ENCODE measurements around the gene TBXAS1.

Gene TBXAS1

DNA sequence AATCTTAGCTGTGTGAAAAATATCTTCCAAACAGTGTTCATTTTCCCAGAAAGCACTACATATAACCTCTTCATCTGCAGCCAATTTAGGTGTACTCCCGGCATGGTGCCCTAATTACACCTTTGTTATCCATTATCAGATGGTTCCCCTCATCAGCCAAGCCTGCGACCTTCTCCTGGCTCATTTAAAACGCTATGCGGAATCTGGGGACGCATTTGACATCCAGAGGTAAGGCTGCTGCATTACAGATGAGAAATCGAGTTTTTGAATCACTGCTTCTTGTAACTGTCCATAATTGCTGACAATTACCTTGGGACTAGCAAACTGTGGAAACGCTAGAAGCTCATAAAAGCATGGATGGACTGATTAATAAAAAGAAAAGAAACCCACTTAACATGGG is 124.2 kb downstream of the TBXAS1 start:
- no peak for DNase-seq

DNA sequence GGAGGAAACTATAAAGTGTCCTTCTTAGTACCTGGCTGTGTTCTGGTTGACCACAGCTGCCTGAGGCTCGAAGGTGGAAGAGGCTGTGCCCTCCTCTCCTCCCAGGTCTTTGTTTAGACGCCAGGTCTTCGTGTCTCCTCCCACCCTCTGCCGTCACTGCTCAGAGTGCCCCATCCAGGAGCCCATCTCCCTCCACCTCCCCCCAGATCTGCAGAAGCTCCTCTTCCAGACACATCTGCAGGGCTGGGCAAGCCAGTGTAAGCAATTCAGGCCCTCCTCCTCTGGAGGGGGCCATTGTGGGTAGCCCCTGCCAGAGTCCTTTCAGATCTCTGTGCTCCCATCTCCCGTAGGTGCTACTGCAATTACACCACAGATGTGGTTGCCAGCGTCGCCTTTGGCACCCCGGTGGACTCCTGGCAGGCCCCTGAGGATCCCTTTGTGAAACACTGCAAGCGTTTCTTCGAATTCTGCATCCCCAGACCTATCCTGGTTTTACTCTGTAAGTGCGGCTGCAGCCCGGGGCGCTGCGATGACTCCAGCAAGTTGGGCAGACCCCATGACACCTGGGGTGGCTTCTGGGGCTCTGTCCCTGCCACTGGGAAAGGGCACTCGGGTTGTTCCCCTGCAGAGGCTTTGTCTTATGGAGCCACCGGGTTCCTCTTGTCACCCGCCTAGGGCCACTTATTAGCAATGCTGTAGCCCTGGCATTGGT is 126.2 kb downstream of the TBXAS1 start:
- no peak for DNase-seq

DNA sequence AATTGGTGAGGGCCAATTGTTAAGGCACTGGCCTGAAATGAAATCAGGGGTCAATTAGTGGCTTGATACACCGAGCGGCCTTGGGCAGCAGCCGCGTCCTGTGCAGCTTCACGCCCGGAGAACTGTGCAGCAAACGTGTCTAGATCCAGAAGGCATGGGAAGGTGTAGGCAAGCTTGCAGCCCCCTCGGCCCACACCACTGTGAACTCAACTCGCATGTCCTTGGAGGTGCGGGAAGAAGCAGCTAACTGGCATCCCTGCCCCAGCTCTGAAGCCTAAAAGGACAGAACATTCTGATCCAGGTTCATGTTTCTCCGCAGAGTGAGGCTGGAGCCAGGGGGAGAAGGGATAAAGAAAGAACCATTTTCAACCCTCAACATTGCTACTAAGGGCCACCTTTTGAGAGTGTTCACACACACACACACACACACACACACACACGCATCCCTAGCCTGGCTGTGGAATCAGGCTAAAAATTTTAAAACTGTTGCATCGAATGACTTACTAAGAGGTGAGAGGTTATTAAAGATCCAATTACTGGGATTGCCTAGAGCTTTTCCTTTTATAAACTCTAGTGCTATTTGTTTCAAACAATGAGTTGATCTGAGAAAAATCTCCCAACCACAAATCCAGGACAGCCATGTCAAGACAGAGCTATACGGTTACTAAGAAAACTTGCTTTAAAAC is 129.7 kb downstream of the TBXAS1 start:
- DNase-seq: no peak

- DNase-seq: no peak
Measured at GRCh38 chr7:139959285-139959628, 130.2 kb downstream of the TBXAS1 start.

DNA sequence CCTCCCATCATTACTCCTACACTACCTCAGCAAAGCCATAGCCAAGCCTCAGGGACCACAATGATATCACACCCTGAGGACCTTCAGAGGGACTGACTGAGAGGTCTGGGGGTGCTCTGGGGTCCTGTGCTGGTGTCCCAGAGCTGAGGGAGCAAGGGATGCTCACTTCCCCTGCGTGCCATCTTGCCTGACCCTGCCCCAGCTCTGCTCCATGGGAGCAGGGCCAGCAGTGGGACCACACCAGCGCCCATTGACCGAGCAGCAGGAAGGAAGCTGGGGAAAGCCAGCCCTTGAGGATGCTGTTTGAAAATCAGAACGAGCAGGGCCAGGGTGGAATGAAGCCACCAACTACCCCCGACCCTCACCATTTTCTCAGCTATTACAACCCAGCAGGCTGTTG is 130.7 kb downstream of the TBXAS1 start:
- DNase-seq: no peak

DNA sequence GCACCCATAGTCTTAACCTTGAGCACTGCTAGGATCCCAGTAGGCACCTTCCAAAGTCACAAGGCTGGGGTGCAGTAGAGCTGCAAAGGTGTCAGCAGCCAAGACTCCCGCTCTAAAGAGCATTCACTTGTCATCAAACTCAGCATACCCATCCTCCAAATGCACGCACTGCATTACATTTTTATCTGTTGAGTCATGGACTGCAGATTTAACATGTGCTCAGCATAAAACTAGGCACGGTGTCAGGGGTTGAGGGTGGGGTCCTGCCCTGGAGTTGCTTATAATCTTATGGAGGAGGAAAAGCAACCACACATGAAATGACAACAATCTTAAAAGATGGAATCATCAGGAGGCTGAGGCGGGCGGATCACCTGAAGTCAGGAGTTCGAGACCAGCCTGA is 131.1 kb downstream of the TBXAS1 start:
- no peak for DNase-seq

DNA sequence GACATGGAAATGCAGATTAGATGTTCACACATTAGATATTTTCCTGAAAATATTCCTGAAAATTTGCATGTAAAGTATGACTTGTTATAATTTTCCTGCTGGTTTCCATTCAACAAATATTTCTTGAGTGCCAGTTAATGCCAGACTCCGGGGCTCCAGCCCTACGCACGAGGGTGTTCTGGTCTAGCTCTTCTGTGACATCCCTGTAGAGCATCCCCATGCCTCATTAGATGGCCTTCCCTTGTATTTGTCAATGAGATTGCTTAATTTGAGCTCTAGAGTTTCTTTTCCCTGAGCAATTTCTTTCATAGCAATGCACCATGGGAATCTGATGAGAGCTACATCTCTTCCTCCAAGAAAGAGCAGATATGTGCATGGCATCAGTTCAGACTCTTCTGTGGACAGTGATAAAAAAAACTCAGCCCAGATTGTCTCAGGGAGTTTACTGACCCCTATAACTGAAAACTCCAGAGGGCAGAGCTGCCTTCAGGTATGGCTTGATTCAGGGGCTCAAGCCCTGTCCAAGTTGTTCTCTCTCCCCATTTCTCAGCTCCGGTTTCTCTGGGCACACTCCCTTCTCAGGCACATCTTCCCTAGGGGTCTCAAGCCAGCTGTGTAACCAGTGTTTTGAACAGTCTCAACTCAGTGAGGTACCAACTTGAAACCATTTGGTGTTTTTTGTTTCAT is 137.0 kb downstream of the TBXAS1 start:
- DNase-seq: no peak

GRCh38 chr7:139966949-139967348 is 137.9 kb downstream of the TBXAS1 start:
- DNase-seq: no peak

DNA sequence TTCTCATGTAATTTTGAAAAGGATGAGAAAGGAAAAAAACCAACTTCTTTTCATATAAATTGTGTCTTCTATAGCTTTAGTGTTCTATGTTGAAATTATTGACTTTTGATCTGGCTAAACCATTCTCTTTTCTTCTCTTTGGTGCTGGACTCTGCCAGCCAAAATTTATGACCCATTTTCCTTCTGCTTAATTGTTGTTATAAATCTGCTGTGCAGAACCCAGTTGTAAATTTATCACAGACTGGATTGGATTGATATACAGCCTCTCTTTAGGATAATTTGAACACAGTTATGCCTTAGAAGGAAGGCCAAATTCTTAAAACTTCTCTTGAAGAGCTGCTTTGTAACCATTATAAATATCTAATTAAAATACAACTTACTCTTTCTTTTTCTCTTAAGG is 139.9 kb downstream of the TBXAS1 start:
- no peak for DNase-seq

GRCh38 chr7:139972029-139972428 is 143.0 kb downstream of the TBXAS1 start:
- no peak for DNase-seq

DNA sequence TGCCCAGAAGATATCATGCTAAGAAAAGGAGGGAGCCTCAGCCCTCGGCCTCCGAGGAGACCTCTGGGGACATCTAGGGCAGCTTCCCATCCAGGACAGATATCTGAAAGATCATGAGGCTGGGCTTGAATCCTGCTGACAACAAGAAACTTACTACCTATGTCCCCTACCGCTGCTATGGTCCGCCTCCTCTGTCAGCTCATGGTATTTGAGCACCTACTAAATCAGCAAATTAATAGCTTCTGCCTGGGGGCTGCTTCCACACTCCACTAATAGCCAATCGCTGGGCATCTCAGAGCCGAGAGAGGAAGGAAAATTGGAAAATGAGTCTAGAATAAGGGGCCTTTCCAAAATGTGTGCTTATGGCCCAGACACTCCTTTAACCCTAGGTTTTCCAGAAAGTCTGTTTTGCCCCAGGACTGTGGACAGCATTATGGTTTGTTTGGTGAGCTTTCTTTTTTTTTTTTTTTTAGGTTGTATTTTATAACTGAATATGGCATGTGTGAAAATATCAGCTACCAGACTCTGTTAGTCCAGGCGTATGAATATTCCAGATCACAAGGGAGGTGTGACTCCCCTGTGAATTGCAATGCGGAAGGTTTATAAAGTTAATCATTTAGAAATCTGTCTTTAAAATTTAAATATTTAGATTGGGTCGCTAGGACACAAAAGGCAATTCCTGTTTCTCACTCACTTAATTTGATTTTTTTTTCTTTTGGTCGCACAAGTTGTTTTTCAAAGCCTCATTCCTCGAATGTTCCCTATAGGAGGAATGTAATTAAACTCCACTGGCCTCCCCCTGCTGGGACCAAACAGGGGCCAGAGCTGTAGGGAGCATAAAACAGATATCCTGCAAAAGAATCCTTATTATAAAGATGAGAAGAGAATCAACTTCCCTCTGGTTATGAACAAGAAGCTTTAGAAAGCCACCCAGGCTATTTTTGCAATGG is 144.3 kb downstream of the TBXAS1 start:
- DNase-seq: no peak

- no peak for DNase-seq
Measured at GRCh38 chr7:139974179-139974811, 145.2 kb downstream of the TBXAS1 start.

DNA sequence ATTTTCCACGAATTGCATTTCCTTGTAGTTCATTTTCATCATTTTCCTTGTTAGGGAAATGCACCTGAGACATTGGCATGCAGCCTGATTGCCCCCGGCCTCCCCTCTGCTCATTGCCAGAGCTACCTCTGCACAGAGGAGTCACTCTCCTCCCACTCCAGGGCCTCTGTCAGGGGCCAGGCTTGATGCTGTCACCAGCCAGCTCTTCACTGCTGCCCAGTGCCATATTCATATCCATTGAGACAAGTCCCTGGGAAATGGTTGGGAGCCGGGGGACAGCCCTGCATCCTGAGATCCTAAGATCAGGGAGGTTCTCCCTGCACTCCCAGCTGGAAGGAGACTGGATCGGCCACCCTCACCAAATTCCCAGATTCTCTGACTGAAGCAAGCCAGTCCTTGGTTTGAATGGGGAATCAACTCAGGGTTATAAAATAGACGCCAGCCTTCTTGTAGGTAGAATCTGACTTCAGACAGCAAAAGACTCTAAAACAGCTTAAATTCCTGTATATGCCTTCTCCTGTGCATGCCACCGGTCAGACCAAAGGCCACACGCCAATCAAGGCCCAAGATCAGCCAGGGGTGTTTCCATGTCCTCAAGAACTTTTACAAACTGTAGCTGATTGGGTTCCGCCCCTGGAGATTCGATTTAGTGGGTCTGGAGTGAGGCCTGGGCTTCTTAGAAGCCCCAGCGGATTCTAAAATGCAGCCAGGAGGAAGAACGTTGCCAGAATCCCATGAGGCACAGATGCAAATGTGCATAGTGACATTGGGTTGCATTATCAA is 147.2 kb downstream of the TBXAS1 start:
- DNase-seq: no peak

DNA sequence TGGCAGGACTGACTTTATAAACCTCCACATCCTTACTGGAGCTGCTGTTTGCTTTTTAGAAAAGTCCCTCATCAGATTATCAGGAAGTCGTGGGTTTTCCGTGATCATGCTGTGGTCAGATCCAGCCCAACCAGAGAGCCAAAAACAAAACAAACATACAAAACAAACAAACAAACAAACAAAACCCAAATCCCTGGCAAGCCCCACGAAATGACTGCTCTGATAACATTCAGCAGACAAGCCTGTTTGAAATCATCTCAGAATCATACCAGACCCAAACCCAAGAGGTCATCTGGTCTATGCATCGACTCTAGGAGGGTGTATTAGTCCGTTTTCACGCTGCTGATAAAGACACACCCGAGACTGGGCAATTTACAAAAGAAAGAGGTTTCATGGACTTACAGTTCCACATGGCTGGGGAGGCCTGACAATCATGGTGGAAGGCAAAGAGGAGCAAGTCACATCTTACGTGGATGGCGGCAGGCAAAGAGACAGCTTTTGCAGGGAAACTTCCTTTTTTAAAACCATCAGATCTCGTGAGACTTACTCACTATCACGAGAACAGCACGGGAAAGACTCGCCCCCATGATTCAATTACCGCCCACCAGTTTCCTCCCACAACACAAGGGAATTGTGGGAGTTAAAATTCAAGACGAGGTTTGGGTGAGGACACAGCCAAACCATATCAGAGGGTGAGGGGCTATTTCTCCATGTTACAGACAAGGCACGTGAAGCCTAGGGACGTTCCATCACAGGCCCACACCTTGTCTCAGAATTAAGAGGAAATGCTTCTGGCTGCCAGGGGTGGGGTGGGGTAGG is 148.0 kb downstream of the TBXAS1 start:
- DNase-seq: no peak

GRCh38 chr7:139981511-139981895 is 152.4 kb downstream of the TBXAS1 start:
- DNase-seq: no peak

- no peak for DNase-seq
Measured at GRCh38 chr7:139982927-139983920, 154.2 kb downstream of the TBXAS1 start.

DNA sequence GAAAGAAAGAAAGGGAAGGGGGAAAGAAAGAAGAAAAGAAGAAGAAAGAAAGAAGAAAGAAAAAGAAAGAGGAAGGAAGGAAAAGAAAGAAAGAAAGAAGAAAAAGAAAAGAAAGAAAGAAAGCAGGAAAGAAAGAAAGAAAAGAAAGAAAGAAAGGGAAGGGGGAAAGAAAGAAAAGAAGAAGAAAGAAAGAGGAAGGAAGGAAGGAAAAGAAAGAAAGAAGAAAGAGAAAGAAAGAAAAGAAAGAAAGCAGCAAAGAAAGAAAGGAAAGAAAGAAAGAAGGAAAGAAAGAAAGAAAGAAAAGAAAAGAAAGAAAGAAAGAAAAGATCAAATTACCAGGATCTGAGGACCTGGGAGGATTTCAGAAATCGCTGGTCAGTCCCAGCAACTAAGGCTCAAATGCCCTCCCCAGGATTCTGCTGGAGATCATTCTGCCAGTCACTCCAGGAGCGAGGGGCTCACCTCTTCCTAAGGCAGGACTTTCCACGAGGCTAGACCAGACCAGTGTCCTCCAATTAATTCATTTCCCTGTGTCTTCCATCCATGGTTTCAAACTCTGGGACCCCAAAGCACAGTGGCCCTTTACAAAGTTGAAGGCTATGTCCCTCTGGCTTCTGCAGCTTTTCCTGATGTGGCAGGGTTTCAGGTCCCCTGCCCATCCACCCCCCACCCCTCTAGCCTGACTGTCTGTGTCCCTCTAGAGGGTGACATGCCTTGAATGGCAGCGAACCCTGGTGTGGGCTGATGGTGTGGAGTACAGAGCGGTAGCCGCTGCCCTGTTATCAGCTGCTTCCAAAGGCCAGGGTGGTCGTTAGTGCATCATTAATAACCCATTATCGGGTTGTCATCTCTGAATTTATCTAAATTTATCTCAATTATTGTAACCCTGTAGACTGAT is 155.8 kb downstream of the TBXAS1 start:
- no peak for DNase-seq

DNA sequence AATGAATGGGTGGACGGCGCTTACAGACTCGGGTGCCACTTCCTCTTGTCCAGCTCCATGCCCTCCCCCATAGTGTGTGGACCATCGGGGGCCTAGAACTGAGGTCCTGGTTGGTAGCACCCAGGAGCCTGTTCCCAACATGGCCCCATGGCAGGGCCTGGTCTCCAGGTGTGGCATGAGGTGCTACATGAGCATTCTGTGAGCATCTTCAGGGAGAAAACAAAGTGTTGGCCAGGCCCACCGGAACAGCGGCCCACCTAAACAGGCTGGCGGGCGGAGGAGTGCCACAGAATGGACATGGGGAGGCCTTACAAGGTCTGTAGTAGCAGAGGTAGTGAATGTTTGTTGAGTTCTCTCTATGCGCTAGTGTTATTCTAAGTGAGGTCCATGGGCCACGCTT is 156.7 kb downstream of the TBXAS1 start:
- DNase-seq: no peak
